SIG-M5 treated with dmso at 0.1 percent for 504 hours (cell line): ENCODE measurements around the gene MED31.
"Not testable (repeated sequence)": the region's sequence is repeated elsewhere in the genome, so short reads cannot be mapped to it uniquely, and the experiment has no call there.

Experiments
- DNase-seq: peaks from one replicate; lab custom pipeline; 2025; ENCODE audit not compliant: unreplicated experiment; lab: John Stamatoyannopoulos, UW

MED31 gene

DNA sequence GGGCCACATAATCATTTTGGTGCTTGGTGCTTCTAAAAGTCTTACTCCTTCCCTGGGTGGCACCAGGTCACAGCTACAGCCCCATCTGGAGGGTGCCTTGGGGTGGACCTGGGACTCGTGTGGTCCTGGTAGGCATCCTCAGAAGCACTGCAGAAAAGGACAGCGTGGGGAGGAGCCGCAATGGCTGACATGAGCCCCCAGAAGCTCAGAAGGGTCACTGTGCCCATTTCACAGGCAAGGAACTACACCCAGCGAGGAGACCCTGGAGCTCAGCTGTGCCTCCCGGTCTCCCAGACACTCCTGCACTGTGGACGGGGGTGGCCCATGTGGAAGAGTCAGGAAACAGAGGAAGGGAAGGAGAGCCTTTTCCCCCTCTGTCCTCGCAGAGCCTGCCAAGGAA lies 26.5 kb upstream of the MED31 start:
- no peak for DNase-seq

DNA sequence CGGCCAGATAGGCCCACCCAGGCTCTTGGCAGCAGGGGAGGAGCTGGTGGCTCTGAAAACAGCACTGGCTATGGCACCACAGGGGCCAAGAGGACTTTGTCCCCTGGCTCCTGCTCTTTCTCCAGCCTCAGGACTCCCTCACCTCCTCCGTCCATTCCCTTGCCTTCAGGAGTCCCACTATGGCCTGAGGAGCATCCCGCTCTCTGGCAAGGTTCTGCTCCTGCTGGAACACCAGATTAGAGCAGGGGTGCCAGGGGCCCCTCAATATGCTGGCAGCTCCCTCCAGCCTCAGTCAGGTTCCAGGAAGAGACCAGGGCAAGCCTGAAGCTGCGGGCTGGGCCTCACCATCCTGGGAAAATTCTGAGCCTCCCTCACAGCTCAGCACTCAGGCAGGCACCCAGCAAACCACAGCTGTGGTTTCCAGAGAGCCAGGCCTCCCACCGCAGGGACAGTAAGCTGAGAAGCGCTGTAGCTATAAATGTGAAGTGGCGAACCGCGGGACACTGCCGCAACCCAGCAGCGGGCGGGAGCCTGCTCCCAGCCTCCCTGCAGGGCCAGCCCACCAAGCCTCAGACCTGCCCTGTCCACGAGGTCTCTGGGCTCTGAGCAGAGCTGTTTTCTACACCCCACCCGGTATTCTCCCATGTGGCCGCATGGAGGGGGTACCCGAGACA lies 25.9 kb upstream of the MED31 start:
- DNase-seq: peak; percentile 21

DNA sequence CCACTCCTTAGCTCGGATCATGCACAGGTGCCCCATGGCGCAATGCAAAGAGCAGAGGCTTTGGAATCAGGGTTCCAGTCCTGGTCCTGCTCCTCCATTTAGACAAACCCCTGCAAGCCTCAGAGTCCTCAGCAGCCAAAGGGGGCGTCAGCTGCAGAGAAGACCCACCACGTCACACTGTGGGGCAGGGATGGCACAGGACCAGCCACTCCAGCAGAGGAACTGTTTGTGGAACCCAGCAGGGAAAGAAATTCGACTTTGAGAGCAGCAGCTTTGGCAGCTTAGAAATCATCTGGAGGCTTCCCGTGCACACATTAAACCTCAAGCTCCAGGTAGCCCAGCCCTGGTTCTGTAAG lies 25.4 kb upstream of the MED31 start:
- no peak for DNase-seq

DNA sequence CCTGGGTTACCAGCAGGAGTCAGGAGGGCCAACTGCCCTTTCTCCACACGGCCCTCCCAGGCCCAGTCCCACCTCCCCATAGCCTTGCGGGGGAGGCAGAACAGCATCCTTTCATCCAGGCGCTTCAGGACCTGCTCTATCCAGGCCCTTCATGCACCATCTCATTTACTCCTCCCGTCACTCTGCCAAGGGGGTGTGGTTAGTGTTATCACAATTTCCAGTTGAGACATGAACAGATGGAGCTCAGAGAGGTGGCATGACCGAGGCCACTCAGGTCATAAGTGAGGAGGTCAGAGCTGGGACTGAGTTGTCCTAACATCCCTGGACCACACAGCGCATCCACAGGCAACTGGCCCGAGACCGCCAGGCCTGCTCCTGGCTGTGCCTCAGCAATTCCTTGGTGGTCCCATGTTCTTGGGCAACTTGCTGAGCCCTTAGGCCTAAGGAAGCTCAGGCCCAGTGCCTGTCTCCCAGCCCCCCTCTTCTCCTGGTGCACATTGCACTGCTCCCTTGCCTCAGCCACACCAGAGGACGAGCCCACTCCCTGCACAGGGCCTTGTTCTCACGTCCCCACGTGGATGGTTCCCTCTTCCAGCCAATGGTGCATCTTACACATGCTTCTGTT lies 23.9 kb upstream of the MED31 start:
- DNase-seq: no peak

DNA sequence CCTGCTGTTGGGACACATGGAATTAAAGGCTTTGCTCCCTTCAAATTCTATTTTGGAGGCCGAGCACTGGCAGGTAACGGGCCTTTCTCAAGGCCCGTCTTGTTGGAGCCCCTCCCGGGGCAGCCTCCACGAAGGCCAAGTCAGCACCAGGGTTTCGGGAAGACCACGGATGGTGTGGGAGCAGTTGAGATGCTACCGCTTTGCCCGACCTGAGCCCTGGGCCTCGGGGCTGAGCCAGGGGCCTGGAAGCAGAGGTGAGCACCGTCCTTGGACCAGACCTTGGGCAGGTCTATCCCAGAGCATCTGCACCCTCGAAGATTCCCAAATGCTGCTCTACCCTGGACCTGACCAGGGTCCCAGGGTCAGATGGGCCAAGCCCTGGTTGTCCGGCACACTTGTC lies 23.2 kb upstream of the MED31 start:
- DNase-seq: no peak

DNA sequence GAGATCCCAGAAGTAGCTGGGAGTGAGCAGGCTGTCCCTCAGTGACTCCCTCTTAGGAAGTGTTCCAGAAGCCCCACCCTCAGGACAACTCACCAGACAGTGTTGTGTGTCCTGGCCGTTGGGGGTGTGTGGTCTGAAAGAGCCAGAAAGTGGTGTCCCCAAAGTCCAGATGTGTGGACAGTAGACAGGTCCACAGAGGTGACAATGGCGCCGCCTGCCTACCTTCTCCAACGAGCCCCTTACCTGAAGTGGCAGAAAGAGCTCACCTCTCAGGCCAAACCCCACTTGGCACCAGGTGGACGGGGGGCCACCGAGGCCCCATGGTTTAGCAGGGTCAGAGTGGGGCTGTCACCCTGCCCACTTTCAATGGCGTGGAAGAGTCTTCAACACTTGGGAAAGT lies 20.0 kb upstream of the MED31 start:
- DNase-seq: no peak

DNA sequence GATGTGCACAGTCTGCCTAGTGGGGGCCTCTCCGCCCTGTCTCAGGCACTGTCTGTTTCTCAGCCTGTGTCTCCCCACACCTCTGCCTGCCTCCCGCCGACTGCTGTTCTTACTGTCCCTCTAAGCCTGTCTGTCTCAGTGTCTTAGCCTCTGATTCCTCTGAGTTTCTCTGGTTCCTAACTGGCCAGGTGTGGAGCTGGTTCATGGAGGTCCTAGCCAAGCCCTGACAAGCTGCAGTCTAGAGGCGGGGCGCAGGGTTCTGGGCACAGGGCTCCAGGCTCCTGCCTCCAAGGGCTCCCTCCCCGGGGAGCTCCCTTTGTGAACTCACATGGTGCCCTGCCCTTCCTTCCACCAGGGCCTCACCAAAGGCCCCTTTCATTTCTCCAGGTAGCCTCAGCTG lies 19.6 kb upstream of the MED31 start:
- DNase-seq: no peak

DNA sequence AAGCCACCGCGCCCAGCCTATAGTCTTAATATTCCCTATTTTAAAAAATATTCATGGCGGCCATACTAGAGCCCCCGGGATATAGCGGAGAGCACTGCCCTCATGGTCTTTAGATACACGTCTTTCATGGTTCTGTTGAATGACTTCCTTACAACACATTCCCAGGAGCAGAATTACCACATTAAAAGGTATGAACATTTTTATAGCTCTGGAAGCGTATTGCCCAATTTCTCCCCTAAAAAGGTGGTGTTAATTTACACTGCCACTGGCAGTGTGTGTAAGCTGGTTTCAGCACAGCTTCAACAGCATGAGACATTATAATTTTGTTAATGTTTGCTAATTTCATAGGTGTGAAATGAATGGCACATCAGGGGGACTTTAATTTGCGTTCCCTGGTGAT lies 19.2 kb upstream of the MED31 start:
- DNase-seq: no peak

DNA sequence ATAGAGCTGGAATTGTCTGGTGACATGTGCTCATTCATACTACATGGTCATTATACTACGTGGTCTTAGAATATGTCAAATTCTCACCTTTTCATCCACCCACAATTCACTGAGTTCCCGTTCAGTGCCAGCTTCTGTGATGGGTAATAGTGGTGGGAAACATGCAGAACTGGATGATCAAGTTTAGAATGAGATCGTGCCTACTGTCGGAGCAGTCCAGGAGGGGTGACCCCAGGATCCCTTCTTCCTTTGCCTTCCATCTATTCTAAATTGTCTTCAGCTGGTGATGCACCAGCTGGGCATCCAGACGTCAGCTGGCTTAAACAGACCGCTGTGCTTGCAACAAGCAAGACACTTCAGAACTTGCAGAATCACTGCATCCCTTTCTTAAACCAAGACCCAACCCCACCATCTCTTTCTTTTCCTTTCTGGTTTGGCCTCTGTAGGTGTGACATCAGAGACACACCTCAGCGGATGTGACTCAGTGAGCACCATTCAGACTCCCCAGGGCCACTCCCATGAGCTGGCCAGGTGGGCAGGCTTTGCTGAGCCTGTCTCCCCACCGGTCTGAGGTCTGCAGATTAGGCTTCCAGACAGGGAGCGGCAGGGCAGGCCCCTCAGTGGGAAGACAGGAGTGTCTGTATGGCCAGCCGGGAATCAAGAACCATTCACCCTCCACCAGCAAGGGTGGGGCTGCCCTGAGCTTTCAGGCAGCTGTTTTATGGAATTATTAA lies 18.2 kb upstream of the MED31 start:
- DNase-seq: no peak

DNA sequence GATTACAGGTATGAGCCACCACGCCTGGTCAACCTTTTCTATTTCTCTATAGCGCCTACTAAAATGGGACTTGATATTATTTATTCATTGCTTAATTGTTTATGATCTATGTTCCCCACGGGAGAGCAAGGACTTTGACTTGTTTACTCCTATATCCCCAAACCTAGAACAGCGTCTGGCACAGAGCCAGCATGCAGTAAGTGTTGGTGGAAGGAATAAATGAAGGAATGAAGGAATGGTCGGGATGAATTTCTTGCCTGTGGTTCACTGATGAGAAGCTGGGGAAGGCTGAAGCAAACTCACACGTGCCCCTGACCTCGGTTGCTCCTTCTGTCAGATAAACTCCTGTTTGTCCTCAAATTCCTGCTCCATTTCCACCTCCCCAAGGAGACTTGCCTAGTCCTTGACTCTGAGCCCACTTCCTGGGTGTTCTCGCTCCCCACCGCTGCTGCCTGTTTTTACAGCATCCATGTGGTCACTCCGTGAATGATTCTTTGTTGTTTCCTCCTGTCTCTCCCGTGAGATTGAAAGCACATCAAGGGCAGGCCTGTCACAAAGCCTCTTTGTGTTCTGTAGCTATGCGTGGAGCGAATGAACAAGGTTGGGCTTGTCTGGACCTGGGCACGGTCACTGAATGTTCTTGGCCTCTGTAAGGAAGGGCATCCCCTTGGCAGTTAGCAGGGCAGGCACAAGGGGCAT lies 17.5 kb upstream of the MED31 start:
- DNase-seq: no peak

DNA sequence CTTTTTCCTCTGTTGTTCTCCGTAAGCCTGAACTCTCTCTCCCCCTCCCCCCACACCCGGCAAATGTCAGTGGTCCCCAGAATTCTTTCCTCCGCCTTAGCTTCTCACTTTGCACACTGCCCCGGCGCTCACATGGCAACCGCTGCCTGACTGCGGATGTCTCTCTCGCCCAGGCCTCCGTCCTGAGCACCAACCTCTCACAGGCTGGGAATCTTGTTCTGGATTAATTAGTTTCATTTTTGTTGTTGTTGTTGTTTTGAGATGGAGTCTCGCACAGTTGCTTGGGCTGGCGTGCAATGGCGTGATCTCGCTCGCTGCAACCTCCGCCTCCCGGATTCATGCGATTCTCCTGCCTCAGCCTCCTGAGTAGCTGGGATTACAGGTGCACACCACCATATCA lies 16.8 kb upstream of the MED31 start:
- no peak for DNase-seq

DNA sequence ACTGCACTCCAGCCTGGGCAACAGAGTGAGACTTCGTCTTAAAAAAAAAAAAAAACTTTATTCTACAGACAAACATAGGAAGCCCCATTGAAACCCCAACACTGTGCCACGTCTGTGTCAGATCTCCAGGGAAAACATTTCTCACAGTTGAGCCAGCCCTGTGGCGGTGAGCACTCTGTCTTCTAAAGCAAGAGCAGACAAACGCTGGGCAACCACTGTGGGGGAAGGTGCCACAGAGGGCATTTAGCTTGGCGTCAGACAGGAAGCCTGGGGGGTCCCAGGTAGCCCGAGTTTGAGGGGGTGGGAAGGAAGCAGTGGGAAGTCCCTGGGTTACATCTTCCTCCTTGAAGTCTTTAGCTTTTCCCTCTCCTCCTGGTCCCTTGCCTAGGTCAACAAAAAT lies 16.1 kb upstream of the MED31 start:
- no peak for DNase-seq

DNA sequence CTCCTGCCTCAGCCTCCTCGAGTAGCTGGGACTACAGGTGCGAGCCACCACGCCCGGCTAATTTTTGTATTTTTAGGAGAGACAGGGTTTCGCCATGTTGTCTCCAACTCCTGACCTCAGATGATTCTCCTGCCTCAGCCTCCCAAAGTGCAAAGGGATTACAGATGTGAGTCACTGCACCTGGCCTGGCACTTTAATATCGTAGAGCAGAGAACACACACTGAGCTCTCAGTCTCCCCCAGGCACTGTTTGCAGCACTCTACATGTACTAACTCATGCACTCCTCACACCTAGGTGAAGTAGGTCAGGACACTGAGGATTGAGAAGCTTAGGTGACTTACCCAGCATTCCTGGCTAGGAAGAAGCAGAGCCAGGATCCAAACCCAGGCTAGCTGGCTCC lies 15.2 kb upstream of the MED31 start:
- no peak for DNase-seq

DNA sequence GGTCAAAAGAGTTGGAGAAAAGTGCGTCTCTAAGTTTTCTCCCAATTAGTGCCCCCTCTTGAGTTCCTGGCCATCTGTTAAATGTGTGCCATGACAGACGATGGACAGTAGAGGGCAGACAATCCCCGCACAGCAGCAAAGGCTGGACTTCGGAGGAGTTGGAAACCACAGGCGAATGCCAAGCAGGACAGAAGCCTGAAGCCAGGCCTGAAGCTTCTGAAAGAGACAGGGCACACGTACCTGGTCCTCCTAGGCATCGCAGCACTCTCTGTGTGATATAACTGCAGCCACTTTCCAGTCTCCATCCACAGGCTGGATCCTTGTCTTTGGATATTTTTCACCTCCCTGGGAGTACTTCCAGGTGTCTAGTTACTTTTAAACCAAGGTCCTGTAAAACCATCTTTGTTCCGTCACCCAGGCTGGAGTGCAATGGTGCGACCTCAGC lies 14.7 kb upstream of the MED31 start:
- DNase-seq: peak; percentile 44

DNA sequence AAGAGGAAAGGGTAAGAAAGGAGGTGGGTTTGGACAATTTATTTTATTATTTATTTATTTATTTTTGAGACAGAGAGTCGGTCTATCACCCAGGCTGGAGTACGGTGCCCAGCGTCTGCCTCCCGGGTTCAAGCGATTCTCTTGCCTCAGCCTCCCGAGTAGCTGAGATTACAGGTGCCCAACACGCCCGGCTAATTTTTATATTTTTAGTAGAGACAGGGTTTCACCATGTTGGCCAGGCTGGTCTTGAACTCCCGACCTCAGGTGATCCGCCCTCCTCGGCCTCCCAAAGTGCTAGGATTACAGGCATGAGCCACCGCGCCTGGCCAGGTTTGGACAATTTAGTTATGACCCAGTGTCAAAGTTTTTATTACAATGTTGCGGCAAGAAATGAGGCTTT lies 11.8 kb upstream of the MED31 start:
- DNase-seq: not testable (repeated sequence)

DNA sequence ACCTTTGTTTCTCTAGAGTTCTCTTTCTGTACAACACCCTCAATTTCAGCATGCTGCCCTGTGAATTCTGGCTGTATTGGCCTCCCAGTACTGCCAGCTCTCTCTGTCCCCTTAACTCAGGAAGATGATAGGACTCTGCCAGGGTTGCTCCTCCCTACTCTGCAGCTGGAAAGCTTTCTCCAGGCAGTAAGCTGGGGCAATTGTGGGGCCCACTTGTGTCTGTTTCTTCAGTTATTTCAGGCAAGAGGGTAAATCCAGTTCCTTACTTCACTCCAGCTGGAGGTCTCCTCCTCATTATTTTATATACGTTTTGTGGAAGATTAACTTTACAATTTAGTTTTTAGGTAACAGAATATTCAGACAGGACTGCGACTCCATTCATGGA lies 10.1 kb upstream of the MED31 start:
- no peak for DNase-seq

DNA sequence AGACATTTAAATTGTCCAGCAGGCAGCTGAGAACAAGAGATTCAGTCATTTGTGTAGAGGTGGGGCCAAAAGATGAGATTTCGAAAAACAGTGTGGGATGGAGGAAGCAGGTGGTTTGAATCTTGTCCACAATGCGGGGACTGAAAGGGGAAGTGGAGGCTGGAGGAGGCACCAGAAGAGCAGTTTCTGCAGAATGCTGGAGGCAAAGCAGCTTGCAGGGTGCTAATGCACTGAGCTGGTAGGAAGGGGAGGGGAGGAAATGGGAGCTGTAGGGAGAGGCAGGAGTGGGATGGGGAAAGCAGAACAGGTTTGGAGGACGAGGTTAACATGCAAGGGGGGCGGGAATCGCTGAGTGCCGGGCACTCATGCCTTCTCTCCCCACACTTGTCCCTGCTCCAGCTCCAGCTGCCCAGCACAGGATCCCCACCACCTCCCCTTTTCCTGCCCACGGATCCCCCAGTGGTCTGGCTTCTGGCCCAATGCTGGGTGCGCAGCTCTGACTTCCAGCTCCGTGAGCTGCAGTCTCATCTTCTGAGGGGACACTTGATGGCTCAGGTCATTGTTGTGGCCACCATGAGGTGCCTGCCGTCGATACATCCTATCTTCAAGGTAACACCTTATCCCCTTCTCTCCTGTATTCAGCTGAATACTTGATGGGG lies 9.5 kb upstream of the MED31 start:
- DNase-seq: peak; percentile 78

DNA sequence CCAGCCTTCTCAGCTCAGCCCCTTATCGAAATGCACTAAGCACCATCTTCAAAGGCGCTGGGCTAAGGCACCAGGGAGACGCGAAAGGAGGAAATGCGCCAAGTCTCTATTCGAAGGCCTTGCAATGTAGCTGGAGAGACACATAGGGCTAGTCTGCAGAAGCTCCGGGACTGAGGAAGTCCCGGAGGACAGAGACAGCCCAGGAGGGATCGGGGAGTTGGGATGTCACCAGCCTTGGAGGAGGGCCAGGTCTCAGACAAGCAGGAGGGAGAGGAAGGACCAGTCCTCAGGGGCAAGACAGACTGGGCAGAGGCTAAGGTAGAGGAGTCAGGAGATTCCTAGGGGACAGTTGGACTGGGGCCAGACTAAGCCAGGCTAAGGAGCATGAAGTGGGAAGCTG lies 8.7 kb upstream of the MED31 start:
- DNase-seq: no peak

DNA sequence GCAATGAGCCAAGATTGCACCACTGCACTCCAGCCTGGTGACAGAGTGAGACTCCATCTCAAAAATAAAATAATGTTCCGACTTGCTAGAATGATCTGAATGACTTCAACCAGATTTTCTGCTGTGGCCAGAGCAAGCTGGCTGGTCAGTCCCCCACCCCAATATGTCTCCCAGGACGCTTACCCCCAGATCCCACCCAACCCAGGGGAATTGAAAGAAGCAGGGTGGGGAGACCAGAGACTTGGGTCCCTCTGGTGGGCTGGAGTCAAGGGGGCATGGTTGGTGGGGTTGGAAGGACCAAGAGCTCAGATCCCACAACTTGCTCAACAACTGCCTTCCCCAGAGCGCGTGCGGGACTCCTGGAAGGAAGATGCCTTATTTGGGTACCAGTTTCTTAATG lies 7.0 kb upstream of the MED31 start:
- DNase-seq: not testable (repeated sequence)

DNA sequence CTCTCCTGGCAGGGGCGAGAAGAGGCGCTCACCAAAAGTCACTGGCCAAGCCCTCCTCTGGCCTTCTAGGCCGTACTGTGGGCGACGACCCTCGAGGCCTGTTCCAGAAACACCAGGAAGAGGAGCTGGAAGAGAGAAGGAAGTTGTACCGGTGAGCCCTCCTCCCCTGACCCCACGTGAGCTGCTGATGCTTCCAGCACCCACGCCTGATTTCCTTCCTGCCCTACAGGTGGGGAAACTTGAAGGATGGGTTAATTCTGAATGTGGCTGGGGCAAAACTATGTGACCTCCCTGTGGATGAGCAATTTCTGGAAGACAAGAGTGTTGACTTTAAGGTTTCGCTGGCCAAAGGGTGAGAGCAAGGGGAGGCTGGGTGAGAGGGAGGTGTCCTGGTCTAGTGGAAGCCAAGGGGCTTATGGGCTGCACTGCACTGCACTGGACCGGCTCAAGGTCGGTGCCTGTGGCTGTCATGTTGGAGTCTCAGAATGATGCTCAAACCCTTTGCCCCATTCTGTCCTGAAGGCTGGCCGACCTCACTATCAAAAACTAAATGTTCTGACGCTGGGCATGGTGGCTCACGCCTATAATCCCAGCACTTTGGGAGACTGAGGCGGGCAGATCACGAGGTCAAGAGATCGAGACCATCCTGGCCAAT lies 6.4 kb upstream of the MED31 start:
- no peak for DNase-seq
